HCT116 (cell line): Measurements from ENCODE around the gene LRRC71. TPM values are rescaled to one million over a fixed set of nuclear protein-coding genes. Genes with fewer than 3 reads are reported as not detected.

Experiments used
- ATAC-seq: fragments of 200-7000 bp; cut with Tn5 transposase; 2 replicates; pipeline ENCODE4 v1.9.1; 2020; ENCODE audit warnings: mild to moderate bottlenecking, moderate library complexity
- BruUV-seq: library from RNA; stranded (reverse); fragments of 400-500 nt; replicated peaks from 2 replicates; lab custom pipeline; 2021; lab: Mats Ljungman, UMichigan
- CTCF ChIA-PET: fragments of 300-600 bp; sonication (Branson Sonifier 250); formaldehyde crosslinking; loops from one replicate; lab custom pipeline; 2021; ENCODE audit warnings: antibody characterized with exemption; lab: Charles Lee
- POLR2A ChIA-PET: fragments of 300-600, 350-600 bp; sonication (Branson Sonifier 250); formaldehyde crosslinking; loops from one replicate; lab custom pipeline; 2021; ENCODE audit warnings: antibody characterized with exemption; lab: Charles Lee
- RAD21 ChIA-PET, 2 experiments: fragments of 300-600 bp; sonication (Branson Sonifier 250); formaldehyde crosslinking; loops; one replicate each; lab custom pipeline; 2023; ENCODE audit warnings: low total read pairs in 2 of 2; ENCODE audit not compliant: uncharacterized antibody in 2 of 2, unreplicated experiment in 2 of 2, low non-redundant PET in 1 of 2; lab: Charles Lee
- DNase-seq: peaks from one replicate; pipeline ENCODE4 v3.0.0-alpha.2; 2010; ENCODE audit warnings: low read depth, low spot score
- H2AFZ ChIP-seq: fragments of 200-600 bp; shearing (Covaris generic), sonication (generic); 2 replicates; pipeline ENCODE4 v1.6.1; 2017; ENCODE audit warnings: low read depth, mixed run types, mixed read lengths, antibody characterized with exemption, low read length; ENCODE audit not compliant: poor library complexity, severe bottlenecking
- H3K27ac ChIP-seq: 2 replicates; pipeline ENCODE4 v1.5.1; 2012; ENCODE audit warnings: low read depth, low read length
- H3K27me3 ChIP-seq: fragments of 200-600 bp; sonication (generic); 2 replicates; pipeline ENCODE4 v1.6.1; 2016; ENCODE audit warnings: mixed run types, low read length, mixed read lengths; ENCODE audit not compliant: insufficient read depth
- H3K36me3 ChIP-seq, 2 experiments: fragments of 200-500 bp in 1 of 2; fragments of 200-600 bp in 1 of 2; sonication (Bioruptor generic) in 1 of 2; sonication (generic) in 1 of 2; 2 replicates each; pipeline versions ENCODE4 v1.5.1 to v1.6.1; 2014 to 2016; ENCODE audit warnings: low read length in 2 of 2, inconsistent platforms in 1 of 2, mixed read lengths in 1 of 2, mixed run types in 1 of 2; ENCODE audit not compliant: insufficient read depth in 2 of 2, control insufficient read depth in 1 of 2
- H3K4me1 ChIP-seq, 2 experiments: fragments of 200-600 bp in 1 of 2; sonication (generic) in 1 of 2; 2 replicates each; pipeline versions ENCODE4 v1.5.1 to v1.6.1; 2012 to 2017; ENCODE audit warnings: low read length in 2 of 2, inconsistent platforms in 1 of 2, mild to moderate bottlenecking in 1 of 2, mixed read lengths in 1 of 2, mixed run types in 1 of 2, moderate library complexity in 1 of 2; ENCODE audit not compliant: insufficient read depth in 2 of 2, control insufficient read depth in 1 of 2
- H3K4me2 ChIP-seq: fragments of 200-600 bp; sonication (generic); 2 replicates; pipeline ENCODE4 v1.6.1; 2017; ENCODE audit warnings: mixed run types, low read length, mixed read lengths
- H3K4me3 ChIP-seq, 2 experiments: fragments of 200-600 bp in 1 of 2; sonication (generic) in 1 of 2; replicated peaks in 1 of 2; 2 replicates each; pipeline ENCODE4 v1.5.1; 2011 to 2016; ENCODE audit warnings: low read length in 2 of 2, control low read depth in 1 of 2, low read depth in 1 of 2, mild to moderate bottlenecking in 1 of 2, mixed read lengths in 1 of 2, mixed run types in 1 of 2
- H3K79me2 ChIP-seq: fragments of 200-600 bp; sonication (generic); 2 replicates; pipeline ENCODE4 v1.6.1; 2017; ENCODE audit warnings: mild to moderate bottlenecking, mixed run types, low read length, moderate library complexity, mixed read lengths; ENCODE audit not compliant: insufficient read depth
- H3K9ac ChIP-seq: fragments of 200-600 bp; sonication (generic); 2 replicates; pipeline ENCODE4 v1.6.1; 2016; ENCODE audit warnings: low read length, mixed read lengths
- H3K9me2 ChIP-seq: fragments of 200-600 bp; sonication (generic), shearing (Covaris generic); 2 replicates; pipeline ENCODE4 v1.6.1; 2017; ENCODE audit warnings: mixed run types, mild to moderate bottlenecking, moderate library complexity; ENCODE audit not compliant: insufficient read depth
- H3K9me3 ChIP-seq, 2 experiments: fragments of 200-500 bp in 1 of 2; fragments of 200-600 bp in 1 of 2; sonication (Bioruptor generic) in 1 of 2; sonication (generic) in 1 of 2; 2 replicates each; pipeline ENCODE4 v1.6.1; 2014 to 2017; ENCODE audit warnings: low read length in 2 of 2, mixed read lengths in 2 of 2, inconsistent platforms in 1 of 2, low read depth in 1 of 2, mild to moderate bottlenecking in 1 of 2, mixed run types in 1 of 2, moderate library complexity in 1 of 2; ENCODE audit not compliant: control insufficient read depth in 1 of 2, insufficient read depth in 1 of 2
- H4K20me1 ChIP-seq: fragments of 200-600 bp; sonication (generic), shearing (Covaris generic); 2 replicates; pipeline ENCODE4 v1.6.1; 2017; ENCODE audit warnings: mixed run types, mild to moderate bottlenecking, moderate library complexity; ENCODE audit not compliant: insufficient read depth
- ATF3 ChIP-seq: IDR thresholded peaks from 2 replicates; pipeline ENCODE4 v1.6.1; 2012
- CEBPB ChIP-seq: IDR thresholded peaks from 2 replicates; pipeline ENCODE4 v1.6.1; 2012; ENCODE audit warnings: low read depth
- CTCF ChIP-seq, 3 experiments: fragments of 200-600 bp in 1 of 3; sonication (generic) in 1 of 3; IDR thresholded peaks in 2 of 3; conservative IDR thresholded peaks in 1 of 3; 2 replicates each; pipeline ENCODE4 v1.5.1; 2012 to 2017; ENCODE audit warnings: low read depth in 2 of 3, low read length in 2 of 3, antibody characterized with exemption in 1 of 3, borderline replicate concordance in 1 of 3, control low read depth in 1 of 3, mild to moderate bottlenecking in 1 of 3, mixed read lengths in 1 of 3, mixed run types in 1 of 3, moderate library complexity in 1 of 3; ENCODE audit not compliant: insufficient read depth in 1 of 3
- EGR1 ChIP-seq: IDR thresholded peaks from 2 replicates; pipeline ENCODE4 v1.6.1; 2012; ENCODE audit warnings: low read depth
- EZH2phosphoT487 ChIP-seq: fragments of 200-600 bp; IDR thresholded peaks from 2 replicates; pipeline ENCODE4 v1.6.1; 2018; ENCODE audit warnings: antibody characterized with exemption, borderline replicate concordance
- MAX ChIP-seq: IDR thresholded peaks from 2 replicates; pipeline ENCODE4 v1.6.1; 2012
- REST ChIP-seq: IDR thresholded peaks from 2 replicates; pipeline ENCODE4 v1.6.1; 2012; ENCODE audit warnings: low read depth
- SP1 ChIP-seq: IDR thresholded peaks from 2 replicates; pipeline ENCODE4 v1.6.1; 2012; ENCODE audit warnings: low read depth
- SRF ChIP-seq: IDR thresholded peaks from 2 replicates; pipeline ENCODE4 v1.6.1; 2012; ENCODE audit warnings: low read depth
- YY1 ChIP-seq: IDR thresholded peaks from 2 replicates; pipeline ENCODE4 v1.6.1; 2011; ENCODE audit warnings: low read length, low read depth, moderate library complexity, mild to moderate bottlenecking; ENCODE audit not compliant: insufficient replicate concordance; ENCODE audit errors: extremely low read depth
- ZFX ChIP-seq: fragments of 450-650 bp; IDR thresholded peaks from 2 replicates; pipeline ENCODE4 v1.6.1; 2017
- intact Hi-C: fragments of 100-400 bp; cut with micrococcal nuclease; formaldehyde crosslinking; loops from 2 replicates; pipeline ENCODE4 v1.10.0; 2022
- total RNA-seq: library from RNA; stranded (reverse); gene quantifications from one replicate; pipeline ENCODE4 v1.2.1, GENCODE V29; 2021; ENCODE audit not compliant: unreplicated experiment

LRRC71 gene
- total RNA-seq, 1 experiment from 2014 or later, result not detected

GRCh38 chr1:156903328-156904091, 16.9 kb upstream of the LRRC71 start (continued):
- TF ChIP-seq ZFX, result no peak
- TF ChIP-seq ATF3, result no peak
- TF ChIP-seq SRF, result no peak
- TF ChIP-seq CEBPB, result no peak
- no peak for TF ChIP-seq REST
- TF ChIP-seq YY1, result no peak

- H3K27ac ChIP-seq, result no peak overlapping the region
- no peaks in the 10 kb centered on the region; a peak in 1 of 4 replicates for H3K9me3 ChIP-seq
- no peak overlapping the region for H2AFZ ChIP-seq
- H3K27me3 ChIP-seq, result no peaks in the 10 kb centered on the region
- no peaks in the 10 kb centered on the region for H3K79me2 ChIP-seq
- CTCF ChIA-PET, result no interaction called here
- intact Hi-C loops, result no loop called here
- no peaks in the 10 kb centered on the region for H4K20me1 ChIP-seq
- no peaks in the 10 kb centered on the region for H3K9me2 ChIP-seq
- POLR2A ChIA-PET, result no interaction called here
- peaks cover 6 to 20% of the 10 kb centered on the region in 2 experiments; a peak in 3 of 4 replicates for H3K4me1 ChIP-seq
- no peak overlapping the region for H3K4me3 ChIP-seq
- no peak for DNase-seq
- no TSS peak for BruUV-seq
- RAD21 ChIA-PET, result no interaction called here
- no peaks in the 10 kb centered on the region for H3K36me3 ChIP-seq
- no peak overlapping the region for H3K4me2 ChIP-seq
- H3K9ac ChIP-seq, result no peak overlapping the region
- no peak for ATAC-seq
- no peak for TF ChIP-seq ZFX
- TF ChIP-seq EZH2phosphoT487, result no peak
- TF ChIP-seq SP1, result no peak
- TF ChIP-seq SRF, result no peak
- no peak for TF ChIP-seq CTCF (IDR thresholded peaks at IDR 0.05 in 2 of 3, conservative IDR thresholded peaks at IDR 0.05 in 1 of 3; ENCODE audit: borderline replicate concordance in 1 of 3, insufficient read depth in 1 of 3, low read depth in 2 of 3, low read length in 2 of 3)
- TF ChIP-seq YY1, result no peak
- TF ChIP-seq REST, result no peak
- TF ChIP-seq MAX, result no peak
- TF ChIP-seq EGR1, result no peak
Observed at GRCh38 chr1:156904187-156904959, 16.1 kb upstream of the LRRC71 start.
